NCI-H526 treated with DMSO at 0.1 percent for 48 hours (cell line): ENCODE data around the gene ALS2.

Source experiments
- DNase-seq: peaks from one replicate; lab custom pipeline; 2025; lab: John Stamatoyannopoulos, UW

The ALS2 gene

DNA sequence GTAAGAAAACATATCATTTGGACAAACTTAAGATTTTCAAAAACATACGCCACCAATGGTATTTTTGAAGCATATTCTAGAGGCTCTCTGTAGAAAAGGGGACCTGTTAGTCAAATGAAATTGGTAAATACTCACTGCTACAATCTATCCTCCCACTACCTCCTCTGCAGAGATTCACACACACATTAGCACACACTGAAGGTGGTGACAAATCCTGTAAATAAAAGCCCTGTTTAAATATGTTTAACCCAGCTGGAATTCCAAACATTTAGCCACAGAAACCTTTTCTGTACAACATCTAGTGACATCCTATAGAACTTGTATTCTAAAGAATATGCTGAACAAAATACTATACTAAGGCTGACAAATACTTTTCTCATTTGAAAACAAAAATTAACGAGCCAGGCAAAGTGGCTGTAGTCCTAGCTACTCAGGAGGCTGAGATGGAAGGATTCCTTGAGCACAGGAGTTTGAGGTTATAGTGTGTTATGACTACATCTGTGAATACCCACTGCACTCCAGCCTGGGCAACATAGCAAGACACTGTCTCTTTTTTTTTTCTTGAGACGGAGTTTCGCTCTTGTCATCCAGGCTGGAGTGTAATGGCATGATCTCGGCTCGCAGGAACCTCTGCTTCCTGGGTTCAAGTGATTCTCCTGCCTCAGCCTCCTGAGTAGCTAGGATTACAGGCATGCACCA, 25.9 kb downstream of the ALS2 start:
- no peak for DNase-seq

DNA sequence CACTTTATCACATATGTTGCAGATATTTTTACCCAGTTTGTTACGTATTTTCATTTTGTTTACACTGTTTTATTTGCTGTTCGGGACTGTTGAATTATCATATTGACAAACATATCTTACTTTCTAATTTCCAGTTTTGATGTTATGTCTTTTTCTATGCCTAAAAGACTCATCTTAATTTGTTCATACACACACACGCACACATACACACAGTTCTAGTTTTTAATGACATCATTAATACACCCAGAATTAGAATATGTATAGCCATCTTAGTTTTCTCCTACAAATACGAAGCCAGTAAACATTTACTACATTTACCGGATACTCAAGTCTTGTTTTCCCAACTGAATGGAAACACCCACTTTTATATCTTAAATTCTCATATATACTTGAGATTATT, 29.2 kb downstream of the ALS2 start:
- no peak for DNase-seq

DNA sequence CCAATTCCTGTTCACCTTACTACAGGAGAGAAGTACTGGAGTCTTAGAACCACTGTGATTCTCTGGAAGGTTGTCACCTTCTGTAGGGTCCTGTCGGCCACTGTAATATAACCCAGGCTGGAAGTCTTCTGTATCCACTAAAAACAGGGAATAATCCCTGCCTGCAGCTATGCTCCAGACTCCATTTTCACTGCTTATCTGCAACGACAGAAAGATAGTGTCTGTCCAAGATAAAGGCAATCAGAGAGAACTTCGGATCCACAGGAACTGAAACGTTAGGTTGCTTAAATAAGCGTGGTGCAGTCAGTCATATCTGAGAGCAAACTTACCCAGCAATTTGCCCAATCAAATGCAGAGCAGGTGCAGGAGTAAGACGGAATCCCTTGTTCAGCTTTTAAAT, 34.2 kb downstream of the ALS2 start:
- DNase-seq: no peak

DNA sequence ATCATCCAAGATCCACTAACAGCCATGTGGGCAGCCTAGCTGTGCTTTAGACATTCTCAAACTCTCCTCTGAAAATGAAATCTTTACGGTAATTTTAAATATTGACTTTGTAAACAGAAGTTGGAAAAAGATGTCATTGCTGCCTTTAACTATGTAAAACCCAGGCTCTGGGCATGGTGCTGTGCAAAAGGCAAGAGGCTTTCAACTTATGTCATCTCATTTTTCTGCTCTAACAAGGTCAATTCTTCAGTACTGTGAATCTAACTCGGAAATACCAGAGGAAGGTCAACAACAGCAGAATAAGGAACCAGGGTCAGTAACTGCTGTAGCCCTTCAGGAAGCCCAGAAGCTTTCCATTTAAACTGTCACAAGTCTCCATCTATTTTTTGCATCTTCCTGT, 45.2 kb downstream of the ALS2 start:
- no peak for DNase-seq

DNA sequence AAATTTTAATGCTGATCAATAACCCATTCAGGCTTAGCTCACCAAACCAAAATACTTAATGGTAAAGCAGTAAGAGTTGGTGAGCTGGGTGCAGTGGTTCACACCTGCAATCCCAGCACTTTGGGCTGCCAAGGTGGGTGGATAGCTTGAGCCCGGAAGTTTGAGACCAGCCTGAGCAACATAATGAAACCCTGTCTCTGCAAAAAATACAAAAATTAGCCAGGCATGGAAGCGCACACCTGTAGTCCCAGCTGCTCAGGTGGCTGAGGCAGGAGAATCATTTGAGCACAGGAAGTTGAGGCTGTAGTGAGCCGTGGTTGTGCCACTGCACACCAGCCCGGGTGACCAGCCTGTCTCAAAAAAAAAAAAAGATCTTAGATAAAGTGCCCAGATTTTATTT, 46.6 kb downstream of the ALS2 start:
- no peak for DNase-seq

DNA sequence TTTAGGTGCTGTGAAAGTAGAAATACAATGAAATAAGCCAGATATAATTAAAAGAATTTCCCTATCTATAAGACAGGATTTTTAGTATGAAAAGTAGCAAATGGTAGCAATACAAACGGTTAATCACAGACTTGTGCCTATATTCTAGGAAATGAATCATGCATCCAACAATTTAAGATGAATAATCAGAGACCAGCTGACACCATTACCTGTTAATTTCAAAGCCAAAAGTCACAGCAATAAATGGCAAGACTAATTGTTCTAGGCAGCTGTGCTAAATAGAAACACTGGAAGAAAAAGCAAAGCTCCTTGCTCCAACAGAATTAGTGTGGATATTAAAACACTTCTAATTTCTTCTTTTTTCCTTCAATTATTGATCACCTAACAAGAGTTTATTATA, 47.2 kb downstream of the ALS2 start:
- no peak for DNase-seq

DNA sequence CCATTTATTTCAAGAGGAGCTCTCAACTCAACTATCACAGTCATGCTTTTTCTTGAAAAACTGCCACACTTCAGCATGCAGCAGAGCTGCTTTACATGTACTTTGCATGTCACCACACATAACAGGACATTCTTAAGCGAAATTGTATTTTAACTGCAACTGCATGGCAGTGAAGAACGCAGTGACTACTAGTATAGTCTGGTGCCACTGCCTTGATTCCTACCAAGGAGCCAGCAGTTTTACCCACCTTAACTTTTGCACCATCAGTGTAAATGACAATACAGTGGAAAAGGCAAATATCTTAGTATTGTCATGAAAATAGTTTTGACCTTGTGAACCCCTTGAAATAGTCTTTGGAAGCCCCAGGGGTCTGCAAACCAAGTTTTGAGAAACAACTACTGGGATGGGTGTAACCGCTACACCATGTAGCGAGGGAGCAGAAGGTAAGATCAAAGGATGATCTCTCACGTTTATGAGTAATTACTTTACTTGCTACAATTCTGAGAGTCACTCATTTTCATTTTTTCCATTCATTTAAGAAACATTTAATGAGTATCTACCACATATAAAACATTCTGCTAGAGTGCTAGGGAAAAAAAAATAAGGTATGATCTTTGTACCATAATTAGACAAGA, 50.0 kb downstream of the ALS2 start:
- DNase-seq: peak; percentile 60

DNA sequence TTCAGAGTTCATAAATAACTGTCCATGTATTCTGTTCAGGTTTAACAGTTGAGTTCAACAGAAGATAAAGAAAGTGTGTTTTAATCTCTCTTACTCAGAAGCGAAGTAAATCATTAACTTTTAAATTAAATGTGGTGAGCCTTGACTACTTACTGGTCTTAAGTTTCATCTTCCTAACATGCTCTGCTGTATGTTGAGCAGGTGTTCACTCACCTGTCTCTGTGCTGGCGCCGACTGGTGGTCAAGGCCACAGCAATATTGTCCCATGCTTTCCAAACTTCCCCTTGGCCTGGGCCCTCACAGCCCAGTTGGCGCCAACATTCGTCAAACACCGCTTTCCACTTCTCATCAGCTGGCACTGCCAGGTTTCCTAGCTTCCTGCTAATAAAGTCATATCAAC, 65.3 kb downstream of the ALS2 start:
- DNase-seq: peak; percentile 54

DNA sequence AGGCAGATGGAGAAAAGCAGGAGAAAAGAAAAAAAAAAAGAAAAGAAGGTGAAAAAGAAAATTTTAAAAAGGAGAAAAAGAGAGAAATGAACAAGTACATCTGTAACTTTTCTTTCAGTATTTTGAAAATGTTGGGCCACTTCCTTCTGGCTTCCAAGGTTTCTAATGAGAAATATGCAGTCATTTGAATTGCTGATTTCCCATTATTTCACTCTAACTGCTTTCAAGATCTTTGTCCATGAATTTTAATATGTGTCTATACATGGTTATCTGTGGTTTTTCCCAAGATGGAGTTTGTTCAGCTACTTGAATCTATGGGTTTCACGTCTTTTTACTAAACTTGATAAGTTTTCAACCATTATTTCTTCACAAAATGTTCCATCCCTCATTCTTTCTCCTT, 68.0 kb downstream of the ALS2 start:
- no peak for DNase-seq

DNA sequence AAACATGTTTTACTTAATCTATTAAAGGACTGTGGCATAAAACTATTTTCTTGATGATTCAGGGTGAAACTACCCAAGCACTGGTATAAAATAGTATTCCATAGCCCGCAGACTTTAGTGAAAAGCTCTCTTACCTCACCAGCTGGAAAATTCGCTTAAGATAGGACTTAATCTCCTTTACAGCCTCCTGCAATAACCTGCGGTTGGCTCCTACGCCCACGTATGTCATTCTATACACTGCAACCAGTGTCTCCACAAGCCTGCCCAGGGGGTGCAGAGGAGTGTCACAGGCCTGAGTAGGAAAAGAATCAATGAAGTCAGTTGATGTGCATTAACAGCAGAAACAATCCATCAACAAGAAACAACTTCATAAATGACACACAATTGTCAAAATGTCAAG, 71.0 kb downstream of the ALS2 start:
- DNase-seq: no peak

DNA sequence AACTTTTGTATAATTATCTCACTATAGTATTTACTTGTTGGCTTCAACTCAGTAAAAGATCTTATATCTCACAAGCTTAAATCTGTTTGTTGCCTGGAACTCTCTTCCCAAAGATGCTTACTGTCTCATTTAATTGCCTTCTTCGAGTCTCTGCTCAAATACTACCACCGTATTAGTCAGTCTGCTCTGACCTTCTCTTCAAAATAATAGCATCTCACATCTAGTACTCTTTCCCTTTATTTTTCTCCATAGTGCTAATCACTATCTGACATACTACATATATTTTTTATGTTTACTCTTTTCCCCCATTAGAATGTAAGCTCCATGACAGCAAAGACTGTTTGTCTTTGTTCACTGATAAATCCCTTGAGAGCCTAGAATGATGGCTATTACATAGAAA, 71.7 kb downstream of the ALS2 start:
- no peak for DNase-seq

DNA sequence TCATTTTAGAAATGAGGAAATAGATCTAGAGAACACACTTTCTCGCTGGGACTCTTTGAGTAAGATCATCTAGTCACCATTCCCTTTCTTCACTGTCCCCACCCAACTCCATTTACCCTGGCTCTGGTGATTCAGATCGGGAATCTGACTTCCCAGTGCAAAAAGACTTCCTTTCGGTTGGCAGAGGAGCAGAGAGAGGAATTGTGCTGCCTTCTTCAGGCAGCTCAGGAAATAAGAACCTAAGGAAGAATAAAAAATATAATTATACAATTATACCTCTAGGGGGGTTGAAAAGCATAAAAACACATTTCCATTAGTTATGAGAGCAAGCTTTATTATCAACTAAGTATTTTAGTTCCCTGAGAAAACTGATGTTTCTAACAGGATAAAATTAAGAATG, 73.0 kb downstream of the ALS2 start:
- no peak for DNase-seq

DNA sequence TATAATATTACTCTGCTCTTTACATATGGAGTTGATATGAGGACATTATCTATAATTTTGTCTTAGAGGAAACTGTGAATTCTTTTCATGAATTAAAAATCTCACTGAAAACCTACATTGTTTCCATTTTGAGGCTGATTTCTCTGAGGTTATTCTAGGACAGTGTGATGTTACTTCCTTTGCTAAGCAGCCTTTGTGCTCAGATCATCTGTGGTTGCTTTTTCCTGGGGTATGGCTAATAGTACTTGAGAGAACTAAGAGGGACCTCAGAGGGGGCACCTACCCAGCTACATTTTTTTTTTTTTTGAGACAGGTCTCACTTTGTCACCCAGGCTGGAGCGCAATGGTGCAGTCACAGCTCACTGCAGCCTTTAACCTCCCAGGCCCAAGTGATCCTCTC, 73.6 kb downstream of the ALS2 start:
- DNase-seq: no peak

DNA sequence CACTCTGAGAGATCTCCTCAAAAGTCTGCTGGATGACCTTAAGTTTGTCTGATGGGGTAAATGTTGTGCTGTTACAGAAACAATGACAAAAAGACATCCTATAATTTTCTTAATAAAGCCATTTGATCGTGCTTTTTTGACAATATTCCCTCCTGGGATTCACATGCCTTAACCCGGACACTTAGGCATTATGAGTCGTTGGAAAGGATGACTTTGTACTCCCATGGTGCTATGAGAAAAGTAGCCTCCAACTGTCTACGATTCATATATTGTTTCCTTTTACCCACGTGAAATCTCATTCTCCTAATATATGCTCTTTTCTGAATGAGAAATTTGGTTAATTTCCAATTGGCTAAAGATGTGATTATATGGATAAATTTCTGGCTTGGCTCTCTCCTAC, 76.2 kb downstream of the ALS2 start:
- no peak for DNase-seq

DNA sequence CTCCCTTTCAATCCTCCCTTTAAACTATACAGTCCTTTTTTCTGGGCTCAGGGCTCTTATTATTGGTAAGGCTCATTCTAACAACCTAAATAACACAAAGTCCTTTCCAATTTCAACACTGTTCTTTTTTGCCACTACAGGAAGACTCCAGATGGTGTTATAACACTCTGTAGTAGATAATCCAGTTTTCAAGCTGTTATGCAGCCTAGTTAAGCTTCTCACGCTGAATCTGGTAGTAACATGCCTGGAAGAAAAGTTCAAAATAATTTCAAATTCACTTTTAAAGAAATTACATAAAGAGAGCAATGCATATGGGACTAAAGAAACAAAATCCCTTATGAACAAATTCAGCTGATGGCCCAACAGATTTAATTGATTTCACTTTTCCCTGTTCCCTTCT, 79.1 kb downstream of the ALS2 start:
- no peak for DNase-seq

DNA sequence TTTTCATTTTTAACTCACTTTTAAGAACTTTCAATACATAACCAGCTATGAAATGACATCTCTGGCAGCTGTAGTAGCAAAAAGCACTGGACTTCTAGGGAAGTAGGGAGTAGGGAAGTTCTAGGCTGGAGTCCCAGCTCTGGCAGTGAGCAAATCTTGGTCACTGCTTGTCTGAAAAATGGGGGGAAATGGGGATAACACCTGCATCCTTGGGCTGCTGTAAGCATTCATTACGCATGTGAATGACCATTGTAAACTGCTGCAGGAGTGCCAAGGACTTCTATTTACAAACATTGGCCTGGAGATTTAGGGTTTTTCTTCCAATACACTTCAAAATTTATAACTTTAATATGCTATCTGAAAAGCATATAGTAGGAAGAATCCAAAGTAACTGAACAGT, 81.3 kb downstream of the ALS2 start:
- no peak for DNase-seq

DNA sequence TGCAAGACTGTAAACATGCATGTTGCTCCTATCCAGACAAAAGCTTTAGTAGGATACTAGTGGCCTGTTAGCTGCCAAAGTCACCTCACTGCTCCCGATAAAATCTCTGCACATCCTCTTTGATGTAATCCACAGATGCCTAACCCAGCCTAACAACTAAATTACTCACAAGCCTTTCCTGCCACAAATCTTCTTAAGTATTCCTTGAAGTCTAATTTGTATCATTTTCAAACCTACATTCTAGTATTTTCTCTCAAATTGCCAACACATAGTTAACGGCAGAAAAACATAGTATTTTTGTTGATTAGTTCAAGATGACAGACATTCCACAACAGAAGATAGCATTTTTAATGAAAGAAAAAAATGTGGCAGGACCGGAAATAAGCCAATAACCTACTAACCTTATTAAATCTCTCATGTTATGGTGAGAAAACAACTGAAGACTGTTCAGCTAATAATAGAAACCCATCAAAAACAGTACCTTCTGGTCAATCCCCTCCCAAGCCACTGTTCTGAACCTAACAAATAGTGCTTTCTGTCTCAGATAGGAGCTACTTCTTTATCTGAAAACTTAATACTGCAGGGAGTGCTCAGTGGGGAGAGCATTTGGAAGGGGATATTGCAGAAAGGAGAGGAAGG, 82.0 kb downstream of the ALS2 start, which contains the start of gene MPP4:
MPP4 (minus strand) TSS at position 57 of the 639 bp plus-strand sequence. CDS start 4,690 bp downstream, outside the sequence.
- no peak for DNase-seq

DNA sequence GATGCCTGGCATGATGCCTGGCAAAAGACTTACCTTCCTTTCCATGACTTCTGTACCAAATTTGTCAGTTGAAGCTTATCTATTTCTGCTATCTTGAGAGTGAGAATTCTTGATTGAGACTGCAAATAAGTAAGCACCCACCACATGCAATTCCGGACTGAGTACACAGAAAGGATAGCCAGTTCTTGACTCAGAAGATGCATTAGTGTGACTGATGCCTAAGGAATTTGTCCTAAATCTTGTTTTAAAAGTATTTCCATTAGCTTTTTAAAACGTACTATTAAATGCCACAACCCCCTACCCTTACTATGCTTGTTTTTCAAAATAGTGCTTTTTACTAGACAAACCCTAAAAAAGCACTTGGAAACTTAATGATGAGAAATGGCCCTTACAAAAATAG, 82.8 kb downstream of the ALS2 start:
- DNase-seq: no peak

DNA sequence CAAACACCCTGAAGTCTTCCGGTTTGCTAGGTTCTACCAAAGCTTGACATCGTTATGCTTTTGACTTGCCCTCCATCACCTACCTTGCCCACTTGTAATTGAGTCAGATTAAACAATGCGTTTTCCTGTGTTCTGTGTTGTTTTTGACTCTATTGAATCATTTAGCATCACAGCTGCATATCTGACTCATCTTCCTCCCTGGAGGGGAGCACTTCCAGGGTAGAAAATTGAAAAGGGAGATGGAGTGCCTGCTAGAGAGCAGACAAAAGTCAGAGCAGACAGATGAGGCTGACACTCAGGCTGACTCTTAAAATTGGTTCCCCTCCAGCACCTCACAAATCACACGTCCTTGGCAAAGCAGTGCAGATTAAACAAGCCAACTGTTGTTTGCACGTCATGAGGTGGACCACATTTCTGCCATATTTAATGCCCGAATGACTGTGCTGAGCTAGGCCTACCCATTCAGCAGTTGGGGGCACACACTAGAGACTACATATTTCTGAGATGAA, 84.5 kb downstream of the ALS2 start:
- no peak for DNase-seq

DNA sequence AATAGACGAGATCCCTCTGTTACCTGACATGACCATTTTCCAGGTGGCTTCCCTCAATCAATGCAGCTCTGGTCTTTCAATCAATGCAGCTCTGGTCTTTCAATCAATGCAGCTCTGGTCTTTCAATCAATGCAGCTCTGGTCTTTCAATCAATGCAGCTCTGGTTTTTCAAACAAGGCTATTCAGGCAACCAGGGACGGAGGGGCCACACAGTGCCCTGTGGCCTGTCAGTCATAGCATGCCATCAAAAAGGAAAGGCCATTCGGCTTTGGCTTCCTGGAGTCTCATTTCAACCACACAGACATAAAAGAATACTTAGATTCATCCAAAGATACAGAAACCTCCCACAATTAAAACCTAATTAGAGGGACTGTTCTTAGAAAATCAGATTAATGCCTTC, 95.6 kb downstream of the ALS2 start:
- no peak for DNase-seq

DNA sequence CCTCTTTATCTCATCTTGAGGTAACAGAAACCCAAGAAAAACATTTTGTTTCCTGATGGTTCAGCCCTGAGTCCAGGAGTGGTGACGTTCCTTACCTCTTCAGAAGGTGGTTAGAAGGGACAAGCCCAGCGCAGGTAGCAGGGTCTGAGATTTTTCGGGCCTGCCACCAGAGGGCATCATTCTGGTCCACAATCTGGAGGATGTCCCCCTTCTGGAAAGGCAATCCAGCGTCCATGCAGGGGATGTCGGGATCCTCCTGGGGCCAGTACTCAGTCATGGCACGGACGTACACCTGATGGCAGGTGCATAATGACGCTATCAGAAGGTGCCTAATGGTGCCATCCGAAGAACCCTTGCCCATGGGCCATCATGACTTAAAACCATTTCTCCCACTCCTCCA, 100.0 kb downstream of the ALS2 start:
- DNase-seq: no peak

DNA sequence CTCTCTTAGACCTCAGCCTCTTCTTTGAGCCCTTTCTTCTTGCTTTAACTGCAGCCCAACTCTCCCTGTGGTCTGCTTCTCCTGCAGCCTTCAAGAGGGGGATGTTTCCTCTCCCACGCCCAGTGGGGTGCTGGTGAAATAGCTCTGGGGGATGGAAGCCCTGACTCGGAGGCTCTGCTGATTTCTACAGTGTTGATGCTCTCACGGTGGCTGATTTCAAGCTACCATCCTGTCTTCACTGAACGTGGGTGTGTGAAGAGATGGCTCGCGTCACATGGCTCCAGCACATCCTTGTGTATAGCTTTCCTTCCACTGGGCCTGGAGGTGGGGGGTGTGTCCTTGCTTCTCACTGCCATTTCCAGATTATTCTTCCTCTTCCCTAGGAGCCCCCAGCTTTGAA, 102.3 kb downstream of the ALS2 start:
- DNase-seq: no peak

DNA sequence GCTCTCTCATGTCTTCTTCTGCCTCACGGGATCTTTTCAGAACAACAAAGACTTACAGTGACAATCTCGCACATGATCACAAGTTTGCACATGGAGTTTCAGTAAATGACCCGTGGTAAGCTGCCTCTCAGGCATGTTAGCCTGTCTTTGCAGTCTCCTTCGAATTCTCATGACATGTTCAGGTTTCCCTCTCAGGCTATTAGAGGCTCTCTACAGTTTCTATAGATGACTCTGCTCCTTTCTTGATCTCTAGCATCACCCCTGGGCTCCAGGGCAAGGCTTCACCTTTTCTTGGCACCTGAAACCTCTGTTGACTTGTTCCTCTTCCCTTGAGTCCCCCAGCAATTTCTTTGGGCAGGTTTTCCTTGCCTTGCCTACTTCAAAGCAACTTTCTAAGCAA, 105.3 kb downstream of the ALS2 start:
- no peak for DNase-seq
